ENCODE results near the gene FXN.
"Not testable (repeated sequence)": the region's sequence is repeated elsewhere in the genome, so short reads cannot be mapped to it uniquely, and the experiment has no call there.

The FXN gene

DNA sequence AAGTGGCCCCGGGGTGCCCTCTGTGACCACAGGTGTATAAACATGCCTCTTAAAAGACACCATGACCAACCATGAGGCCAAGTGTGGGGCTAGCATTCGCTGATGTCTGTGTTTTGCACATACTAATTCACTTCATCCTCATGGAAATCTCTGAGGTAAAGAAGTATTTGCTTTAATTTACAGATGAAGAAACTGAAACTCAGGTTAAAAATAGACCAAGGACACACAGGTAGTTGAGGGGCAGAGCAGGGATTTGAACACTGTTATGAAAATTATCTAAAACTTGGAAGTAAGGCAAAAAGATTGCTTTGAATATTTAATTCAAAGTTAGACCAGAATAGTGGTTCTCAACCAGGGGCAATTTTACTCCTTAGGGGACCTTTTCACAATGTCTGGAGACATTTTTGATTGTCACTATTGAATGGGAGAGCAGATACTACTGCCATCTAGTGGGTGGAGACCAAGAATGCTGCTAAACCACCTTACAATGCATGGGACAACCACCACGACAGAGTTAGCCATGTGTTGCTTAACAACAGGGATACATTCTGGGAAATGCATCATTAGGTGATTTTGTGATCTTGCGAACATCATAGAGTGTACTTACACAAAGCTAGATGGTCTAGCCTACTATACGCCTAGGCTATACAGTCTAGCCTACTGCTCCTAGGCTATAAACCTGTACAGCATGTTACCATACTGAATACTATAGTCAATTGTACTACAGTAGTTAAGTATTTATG lies 8.0 kb upstream of the FXN start:
- DNase-seq = peak; percentile 76

DNA sequence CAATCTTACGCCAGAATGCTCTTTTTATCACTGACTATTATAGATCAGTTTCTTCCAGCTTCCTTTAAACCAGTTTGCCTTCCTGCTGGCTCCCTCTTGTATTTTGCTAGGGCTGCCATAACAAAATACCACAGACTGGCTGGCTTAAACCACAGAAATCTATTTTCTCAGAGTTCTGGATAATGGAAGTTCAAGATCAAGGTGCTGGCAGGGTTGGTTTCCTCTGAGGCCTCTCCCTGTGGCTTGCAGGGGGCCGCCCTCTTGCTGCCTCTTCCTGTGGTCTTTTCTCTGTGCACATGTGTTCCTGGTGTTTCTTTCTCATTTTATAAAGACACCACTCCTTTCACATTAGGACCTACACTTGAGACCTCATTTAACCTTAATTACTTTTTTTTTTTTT lies 6.8 kb upstream of the FXN start:
- DNase-seq = peak; percentile 34

DNA sequence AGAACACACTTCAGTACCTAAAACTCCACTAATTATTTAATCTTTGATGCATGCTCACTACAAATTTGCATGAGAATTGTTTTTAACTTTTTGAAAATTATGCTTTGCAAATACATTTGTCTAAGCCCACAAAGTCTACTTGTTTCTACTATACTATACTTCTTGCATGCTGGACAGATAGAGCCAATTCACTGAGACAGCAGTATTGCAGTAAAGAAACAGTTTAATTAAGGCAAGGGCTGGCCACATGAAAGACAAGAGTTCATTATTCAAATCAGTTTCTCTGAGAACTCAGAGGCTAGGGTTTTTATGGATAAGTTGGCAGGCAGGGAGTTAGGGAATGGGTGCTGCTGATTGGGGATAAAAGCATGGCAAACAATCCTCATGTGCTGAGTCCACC lies 6.0 kb upstream of the FXN start:
- no peak for DNase-seq

DNA sequence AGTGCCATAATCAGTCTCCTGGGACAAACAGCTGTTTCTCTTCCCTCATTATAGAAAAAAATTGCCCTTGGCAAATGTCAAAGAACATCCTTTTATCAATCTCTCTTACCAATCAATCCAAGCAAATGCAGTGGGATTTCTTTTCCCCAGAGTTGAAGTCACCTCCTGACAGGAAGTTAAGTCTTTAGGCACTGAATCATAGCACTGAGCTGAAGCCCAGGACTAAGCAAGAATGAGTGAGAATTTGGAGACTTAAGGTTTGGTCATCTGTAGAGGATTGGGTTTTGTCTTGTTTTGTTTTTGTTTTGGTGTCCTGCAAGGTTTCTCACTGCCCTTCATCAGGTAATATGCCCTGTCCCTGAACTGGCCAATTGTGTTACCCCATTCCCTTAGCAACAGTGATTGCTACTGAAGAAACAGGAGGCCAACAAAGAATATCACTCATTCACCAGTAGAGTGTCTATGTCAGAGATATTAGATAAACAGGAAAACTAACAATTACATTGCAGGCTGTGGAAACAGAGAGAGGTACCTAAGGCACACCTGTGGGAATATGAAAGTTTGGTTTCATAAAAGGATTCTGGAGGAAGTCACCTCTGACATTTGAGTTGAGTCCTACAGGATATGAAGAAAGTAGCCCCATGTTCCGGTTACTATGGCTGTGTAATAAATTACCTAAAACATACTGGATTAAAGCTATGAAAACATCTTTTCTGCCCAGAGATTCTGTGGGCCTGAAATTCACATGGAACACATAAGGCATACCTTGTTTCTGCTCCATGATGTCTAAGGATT lies 4.5 kb upstream of the FXN start:
- DNase-seq = no peak

GRCh38 chr9:69034071-69034470 lies 1.5 kb upstream of the FXN start:
- no peak for DNase-seq

GRCh38 chr9:69036309-69036708 lies 757 bp downstream of the FXN start:
- DNase-seq = peak; percentile 47

- DNase-seq = no peak
These were observed 1.2 kb downstream of the FXN start for GRCh38 chr9:69036799-69037198.

GRCh38 chr9:69040646-69041045 lies 5.1 kb downstream of the FXN start:
- no peak for DNase-seq

DNA sequence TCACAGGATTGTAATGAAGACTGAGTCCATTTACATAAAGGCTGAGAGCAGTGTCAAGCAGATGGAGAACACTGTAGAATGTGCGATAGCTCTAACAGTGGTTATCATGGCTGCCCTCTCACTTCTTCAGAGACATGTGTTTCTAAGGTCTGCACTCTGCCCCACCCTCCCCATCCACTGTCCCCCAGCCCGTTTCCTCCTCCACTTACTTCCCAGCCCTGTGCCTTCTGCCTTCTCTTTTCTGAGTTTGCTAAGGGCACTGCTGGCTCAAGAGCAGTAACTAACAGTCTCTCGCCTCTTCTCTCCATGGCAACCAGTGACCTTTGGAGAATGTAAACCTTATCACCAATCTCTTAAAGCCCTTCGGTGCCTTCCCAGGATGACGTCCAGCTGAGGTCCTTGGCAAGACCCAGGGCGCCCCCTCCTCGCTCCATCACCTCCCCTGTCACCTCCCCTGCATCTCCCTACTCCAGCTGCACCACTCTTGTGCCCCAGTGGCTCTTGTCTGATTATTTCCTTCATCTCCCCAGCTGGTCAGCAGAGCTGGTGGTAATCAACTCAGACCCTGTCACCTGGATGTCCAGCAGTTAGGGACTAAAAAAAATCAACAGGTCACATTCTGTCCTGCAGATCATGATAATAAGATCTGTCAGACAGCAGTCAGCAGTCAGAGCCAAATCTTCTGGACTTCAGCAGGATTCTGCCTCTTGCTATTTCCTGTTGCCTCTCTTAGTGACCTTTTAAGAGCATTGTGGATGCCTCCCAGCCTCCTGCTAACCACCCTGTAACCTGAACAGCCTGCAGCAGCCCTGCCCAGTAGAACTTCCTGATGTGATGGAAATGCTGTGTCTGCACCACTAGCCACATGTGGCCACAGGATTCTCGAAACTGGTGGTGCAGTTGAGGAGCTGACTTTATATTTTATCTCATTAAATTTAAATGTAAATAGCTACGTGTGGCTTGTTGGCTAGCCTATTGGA lies 9.0 kb downstream of the FXN start:
- peak; percentile 45 for DNase-seq

- no peak for DNase-seq
These were observed 10.3 kb downstream of the FXN start for GRCh38 chr9:69045821-69046220.

DNA sequence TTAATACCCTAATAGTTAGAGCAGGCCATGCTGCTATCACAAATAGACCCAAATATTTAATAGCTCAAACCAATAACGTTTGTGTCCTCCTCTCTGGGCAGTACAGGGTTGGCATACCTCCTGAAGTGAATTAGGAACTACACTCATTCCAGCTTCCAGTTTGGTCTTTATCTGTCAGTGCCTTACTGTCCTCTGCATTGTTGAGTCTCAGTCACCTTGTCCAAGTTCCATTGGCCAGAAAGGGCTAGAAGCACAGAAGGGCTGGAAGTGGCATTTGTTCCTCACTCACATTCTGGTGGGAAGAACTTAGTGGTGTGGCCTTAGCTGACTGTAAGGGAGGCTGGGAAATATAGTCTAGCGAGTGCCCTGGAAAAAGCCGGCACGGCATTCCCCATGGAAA lies 11.2 kb downstream of the FXN start:
- no peak for DNase-seq

DNA sequence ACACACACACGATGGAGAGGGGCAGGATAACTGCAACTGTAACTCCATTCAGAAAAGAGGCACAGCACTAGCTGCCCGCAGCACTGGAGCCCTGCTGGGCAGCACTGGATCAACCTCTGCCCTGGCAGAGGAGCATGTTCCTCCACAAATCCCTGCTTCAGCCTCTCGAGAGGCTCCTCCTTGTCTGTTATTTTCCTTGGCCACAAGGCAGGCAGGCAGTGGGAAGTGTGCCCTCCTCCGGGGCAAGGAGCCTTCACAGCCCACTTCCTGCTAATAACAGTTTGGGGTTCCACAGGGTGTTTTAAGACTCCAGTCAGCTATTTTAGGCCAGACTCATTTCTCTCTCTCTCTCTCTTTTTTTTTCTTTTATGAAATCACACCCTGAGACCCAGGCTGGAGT lies 11.8 kb downstream of the FXN start:
- DNase-seq = no peak

DNA sequence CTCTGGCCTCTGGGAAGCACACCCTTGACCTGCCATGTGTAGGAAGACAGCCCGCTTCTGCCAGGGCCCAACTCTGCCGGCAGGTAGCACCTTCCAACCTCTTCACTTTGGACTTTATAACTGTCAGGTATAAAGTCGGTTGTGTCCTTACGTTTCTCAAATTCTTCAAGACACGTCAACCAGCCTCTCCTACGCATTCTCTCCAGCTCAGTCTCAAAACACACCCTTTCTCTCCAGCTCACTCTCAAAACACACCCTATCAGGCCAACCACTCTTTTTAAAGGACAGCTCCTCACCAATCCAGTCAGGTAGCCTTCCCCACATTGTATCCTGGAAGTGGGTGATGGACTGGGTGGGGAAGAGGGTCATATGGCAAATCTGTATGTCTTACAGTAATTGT lies 13.5 kb downstream of the FXN start:
- DNase-seq = no peak

DNA sequence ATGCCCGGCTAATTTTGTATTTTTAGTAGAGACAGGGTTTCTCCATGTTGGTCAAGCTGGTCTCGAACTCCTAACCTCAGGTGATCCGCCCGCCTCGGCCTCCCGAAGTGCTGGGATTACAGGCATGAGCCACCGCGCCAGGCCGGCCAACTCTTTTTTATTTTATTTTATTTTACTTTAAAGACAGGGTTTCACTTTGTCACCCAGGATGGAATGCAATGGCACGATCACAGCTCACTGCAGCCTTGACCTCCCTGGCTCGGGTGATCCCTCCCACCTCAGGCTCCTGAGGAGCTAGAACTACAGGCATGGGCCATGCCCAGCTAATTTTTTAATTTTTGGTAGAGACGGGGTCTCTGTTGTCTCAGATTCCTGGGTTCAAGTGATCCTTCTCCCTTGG lies 15.4 kb downstream of the FXN start:
- not testable (repeated sequence) for DNase-seq

GRCh38 chr9:69054989-69055388 lies 19.4 kb downstream of the FXN start:
- no peak for DNase-seq

DNA sequence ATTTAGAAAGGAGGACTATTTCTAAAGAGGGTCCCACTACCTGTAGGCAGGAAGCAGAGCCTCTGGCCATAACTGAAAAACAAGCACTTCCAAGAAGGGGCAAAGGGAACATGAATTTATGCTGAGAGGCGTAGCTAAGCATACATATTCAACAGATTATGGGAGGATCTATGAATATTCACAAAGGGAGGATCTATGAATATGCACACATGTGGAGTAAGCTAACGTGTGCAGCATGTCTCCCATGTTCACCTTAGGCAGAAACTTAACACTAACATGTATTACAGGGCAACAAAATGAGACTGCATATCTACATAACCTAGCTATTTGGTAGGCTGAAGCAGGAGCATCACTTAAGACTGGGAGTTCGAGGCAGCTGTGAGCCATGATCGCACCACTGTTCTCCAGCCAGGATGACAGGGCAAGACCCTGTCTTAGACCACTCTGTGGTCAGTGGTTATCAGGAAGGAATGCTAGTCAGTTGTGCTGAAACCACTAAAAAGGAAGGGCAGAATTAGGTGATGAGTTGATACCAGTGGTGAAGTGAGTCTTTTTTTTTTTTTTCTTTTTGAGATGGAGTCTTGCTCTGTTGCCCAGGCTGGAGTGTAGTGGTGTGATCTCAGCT lies 20.8 kb downstream of the FXN start:
- DNase-seq = no peak

- DNase-seq = no peak
These were observed 22.5 kb downstream of the FXN start for GRCh38 chr9:69058101-69058500.

GRCh38 chr9:69060766-69061165 lies 25.2 kb downstream of the FXN start:
- DNase-seq = no peak

DNA sequence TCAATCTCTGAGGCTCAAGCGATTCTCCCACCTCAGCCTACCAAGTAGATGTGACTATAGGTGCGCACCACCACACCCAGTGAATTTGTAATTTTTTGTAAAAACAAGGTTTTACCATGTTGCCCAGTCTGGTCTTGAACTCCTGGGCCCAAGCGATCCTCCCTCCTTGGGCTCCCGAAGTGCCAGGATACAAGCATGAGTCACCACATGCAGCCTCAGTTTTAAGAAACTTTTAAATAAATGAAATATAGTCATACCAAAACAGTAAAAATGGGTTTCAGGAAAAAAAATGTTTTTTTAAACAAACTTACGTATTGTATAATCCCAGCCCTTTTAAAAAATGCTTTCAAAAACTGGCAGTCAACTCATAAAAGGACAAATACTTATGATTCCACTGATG lies 26.6 kb downstream of the FXN start:
- no peak for DNase-seq

GRCh38 chr9:69063839-69064238 lies 28.3 kb downstream of the FXN start:
- no peak for DNase-seq

GRCh38 chr9:69065660-69066059 lies 30.1 kb downstream of the FXN start:
- DNase-seq = no peak

- no peak for DNase-seq
These were observed 31.4 kb downstream of the FXN start for GRCh38 chr9:69066955-69067354.

DNA sequence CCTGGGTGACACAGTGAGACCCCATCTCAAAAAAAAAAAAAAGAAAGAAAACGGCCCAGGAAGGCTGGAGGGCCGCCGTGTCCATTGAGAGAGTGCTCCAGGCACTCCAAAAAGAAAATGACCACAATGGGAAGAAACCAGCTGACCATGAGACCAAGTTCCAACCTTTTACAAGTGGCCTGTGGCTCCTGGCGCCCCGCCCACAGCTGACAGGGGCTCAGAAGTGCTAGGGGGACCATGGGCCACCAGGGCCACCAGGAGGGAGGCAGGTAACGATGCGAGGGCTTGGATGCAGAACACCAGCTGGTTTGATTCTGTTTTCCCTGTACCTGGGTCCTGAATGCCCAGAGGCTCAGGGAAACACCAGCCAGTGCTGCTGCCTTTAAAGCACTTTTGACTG lies 34.6 kb downstream of the FXN start:
- no peak for DNase-seq

All from activated CD4-positive, alpha-beta T cell treated with anti-CD3 and anti-CD28 coated beads, Interleukin-10, Interleukin-2, amounts not matched to agents 100 ng/mL and 50 ng/mL, durations not matched to agents 16 hours and 8 hours (primary cell).